ENCODE measurements around the gene KCTD8.
"Not testable (repeated sequence)": the region's sequence is repeated elsewhere in the genome, so short reads cannot be mapped to it uniquely, and the experiment has no call there.

Gene KCTD8

DNA sequence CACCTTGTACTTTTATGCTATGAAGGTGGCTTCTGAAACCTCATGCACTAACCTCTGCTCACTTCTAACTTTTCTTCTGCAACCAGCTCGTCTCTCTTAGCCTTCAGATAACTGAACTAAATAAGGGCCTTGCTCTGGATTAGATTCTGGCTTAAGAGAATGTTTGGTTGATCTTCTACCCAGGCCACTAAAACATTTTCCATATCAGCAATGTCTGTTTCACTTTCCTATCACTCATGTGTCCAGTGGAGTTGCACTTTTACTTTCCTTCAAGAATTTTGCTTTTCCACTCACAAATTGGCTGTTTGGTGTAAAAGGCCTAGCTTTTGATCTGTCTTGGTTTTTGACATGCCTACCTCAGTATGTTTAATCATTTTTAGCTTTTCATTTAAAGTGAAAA lies 105.8 kb downstream of the KCTD8 start:
- in situ Hi-C loops (cut with MboI; ENCODE audit: low sequenced_read_pairs), result no loop called here

DNA sequence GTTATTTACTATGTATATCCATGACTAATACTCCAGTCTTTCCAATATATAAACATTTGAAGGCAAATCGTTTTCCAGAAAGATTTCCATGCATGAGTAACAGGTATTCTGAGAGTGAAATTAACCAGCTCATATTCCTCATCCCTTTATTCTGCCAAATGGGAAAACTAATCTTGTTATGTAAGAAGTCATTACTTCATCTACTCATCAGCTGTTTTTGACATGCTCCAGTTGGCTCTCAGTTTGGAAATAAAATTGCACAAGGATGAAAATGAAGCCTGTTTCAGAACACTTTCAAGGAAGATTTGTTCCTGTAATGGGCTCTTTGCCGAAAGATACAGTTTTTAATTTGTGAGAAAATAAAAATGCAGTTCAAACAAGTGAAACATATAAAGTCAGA lies 121.9 kb downstream of the KCTD8 start:
- in situ Hi-C loops (cut with MboI; ENCODE audit: low sequenced_read_pairs), result no loop called here

DNA sequence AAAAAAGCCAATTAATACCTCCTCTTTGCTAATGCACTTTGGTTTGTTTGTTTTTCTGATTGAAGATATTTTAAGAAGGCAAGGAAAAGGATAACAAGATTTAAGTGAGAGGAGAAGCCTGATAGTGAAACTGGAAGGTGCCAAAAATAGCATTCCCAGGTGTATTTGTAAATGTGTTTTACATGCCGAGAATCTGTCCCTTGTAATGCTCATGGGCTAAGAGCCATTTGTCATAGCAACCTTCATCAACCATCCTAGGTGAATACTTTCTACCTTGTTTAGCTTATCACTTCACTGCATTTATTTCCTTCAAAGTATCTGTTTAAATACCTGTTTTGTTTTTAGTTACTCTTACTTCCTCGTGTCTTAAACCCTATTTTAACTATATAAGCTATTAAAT lies 127.8 kb downstream of the KCTD8 start:
- in situ Hi-C loops (cut with MboI; ENCODE audit: low sequenced_read_pairs), result no loop called here

DNA sequence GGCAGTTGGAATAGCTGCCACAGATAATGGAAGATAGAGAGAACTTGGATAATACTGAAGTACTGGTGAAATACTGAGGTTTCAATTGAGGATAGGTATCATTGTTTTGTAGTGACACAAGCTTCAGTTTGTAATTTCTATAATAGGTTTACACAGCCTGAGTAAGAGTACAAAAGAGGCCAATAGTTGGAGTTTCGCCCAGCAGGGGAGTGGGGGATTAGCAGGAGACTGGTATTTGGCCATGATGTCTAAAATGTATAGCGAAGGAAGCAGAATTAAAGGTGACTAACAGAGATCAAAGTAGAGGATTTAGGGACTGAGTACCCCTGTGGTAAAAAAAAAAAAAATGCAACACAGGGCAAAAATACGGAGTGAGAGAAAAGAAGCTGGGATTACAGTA lies 129.5 kb downstream of the KCTD8 start:
- in situ Hi-C loops (cut with MboI; ENCODE audit: low sequenced_read_pairs), result no loop called here

GRCh38 chr4:44313702-44314101 lies 134.9 kb downstream of the KCTD8 start:
- in situ Hi-C loops (cut with MboI; ENCODE audit: low sequenced_read_pairs), result no loop called here

- in situ Hi-C loops (cut with MboI; ENCODE audit: low sequenced_read_pairs), result no loop called here
Observed at GRCh38 chr4:44287505-44287904, 161.1 kb downstream of the KCTD8 start.

GRCh38 chr4:44279469-44279868 lies 169.1 kb downstream of the KCTD8 start:
- in situ Hi-C loops (cut with MboI; ENCODE audit: low sequenced_read_pairs), result no loop called here

DNA sequence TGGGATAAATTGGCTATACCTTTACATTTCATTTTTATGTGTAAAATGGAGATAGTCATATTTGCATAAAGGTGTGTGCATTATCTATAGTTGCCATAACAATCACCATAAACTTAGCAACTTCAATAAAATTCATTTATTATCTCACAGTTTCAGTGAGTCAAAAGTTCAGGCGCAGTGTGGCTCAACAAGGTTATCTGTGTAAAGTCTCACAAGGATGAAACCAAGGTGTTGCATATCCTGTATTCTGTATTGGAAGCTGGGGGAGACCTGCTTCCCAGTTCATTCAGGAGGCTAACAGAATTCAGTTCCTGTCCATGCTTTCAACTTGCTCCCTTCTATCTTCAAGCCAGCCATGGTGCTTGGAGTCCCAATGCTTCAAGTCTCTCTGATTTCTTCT lies 169.5 kb downstream of the KCTD8 start:
- in situ Hi-C loops (cut with MboI; ENCODE audit: low sequenced_read_pairs), result no loop called here

DNA sequence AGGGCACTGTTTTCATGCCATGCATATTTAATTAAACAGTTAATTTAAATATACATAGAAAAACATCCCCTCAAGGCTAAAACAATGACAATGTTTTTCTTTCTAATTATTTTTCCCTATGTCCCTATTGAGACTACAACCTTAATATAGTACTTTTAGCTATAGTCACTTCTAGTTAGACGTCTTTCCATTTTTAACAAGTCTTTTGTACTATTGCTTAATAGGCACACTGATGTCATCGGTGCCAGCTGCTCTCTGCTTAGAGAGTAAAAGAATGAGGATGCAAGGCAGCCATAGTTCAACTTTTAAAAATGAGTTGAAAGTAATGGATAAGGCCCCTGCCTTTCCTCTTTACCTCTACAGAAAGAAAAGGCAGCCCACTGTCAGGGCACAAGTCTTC lies 191.1 kb downstream of the KCTD8 start:
- in situ Hi-C loops (cut with MboI; ENCODE audit: low sequenced_read_pairs), result no loop called here

- in situ Hi-C loops (cut with MboI; ENCODE audit: low sequenced_read_pairs), result no loop called here
Observed at GRCh38 chr4:44256414-44256813, 192.2 kb downstream of the KCTD8 start.

- in situ Hi-C loops (cut with MboI; ENCODE audit: low sequenced_read_pairs), result no loop called here
Observed at GRCh38 chr4:44237643-44238042, 211.0 kb downstream of the KCTD8 start.

DNA sequence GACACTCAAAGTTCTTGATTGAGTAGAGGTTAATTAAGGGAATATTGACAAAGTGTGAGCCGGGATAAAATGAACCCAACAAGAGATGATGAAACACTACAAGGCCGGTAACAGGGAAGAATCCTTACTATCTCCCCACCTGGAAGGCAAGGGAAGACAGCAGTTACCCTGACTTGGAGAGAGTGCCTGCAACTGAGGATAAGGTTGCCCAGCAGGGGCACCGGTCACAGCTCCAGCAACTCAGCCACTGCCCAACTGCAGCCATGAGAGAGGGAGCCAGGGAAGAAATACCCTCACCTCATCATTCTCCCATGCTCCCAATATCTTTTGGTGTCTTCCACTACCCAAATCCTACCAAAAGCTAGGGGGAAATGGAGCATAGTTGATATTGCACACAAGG lies 212.7 kb downstream of the KCTD8 start:
- in situ Hi-C loops (cut with MboI; ENCODE audit: low sequenced_read_pairs), result no loop called here

- in situ Hi-C loops (cut with MboI; ENCODE audit: low sequenced_read_pairs), result no loop called here
Observed at GRCh38 chr4:44232262-44232661, 216.3 kb downstream of the KCTD8 start.

DNA sequence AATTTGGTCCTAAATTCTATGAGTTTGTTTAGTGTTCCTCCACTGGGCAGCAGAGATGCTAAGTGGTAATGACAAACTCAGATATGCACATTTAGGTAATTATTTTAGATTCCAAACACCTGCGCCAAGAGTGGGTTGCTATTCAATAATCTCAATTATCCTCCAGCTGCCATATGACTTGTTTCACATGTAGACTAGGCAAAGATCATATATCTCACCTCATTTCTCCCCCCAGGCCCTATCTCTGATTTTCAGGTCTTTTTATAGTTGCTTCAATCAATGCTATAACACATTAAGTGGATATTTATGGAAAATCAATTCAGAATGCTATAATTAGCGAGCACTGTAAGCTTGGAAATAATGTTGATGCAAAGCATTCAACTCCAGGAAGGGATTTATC lies 217.6 kb downstream of the KCTD8 start:
- in situ Hi-C loops (cut with MboI; ENCODE audit: low sequenced_read_pairs), result no loop called here

DNA sequence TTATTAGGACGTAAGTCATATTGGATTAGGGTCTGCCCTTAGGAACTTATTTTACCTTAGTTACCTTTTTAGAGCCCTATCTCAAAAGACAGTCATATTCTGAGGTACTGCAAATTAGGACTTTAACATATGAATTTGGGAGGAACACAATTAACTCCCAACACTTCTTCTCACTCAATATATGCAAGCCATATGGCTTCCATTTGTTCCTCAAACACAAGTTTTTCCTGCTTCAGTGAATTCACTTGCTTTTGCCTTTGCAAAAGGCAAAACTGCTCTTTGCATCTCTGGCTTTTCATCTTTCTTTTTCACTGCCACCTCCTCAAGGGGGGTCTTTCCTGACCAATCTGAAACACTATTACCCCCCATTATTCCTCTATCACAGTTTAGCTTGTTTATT lies 220.3 kb downstream of the KCTD8 start:
- in situ Hi-C loops (cut with MboI; ENCODE audit: low sequenced_read_pairs), result no loop called here

GRCh38 chr4:44221407-44221806 lies 227.2 kb downstream of the KCTD8 start:
- in situ Hi-C loops (cut with MboI; ENCODE audit: low sequenced_read_pairs), result no loop called here

GRCh38 chr4:44210750-44211149 lies 237.9 kb downstream of the KCTD8 start:
- in situ Hi-C loops (cut with MboI; ENCODE audit: low sequenced_read_pairs), result no loop called here

- in situ Hi-C loops (cut with MboI; ENCODE audit: low sequenced_read_pairs), result no loop called here
Observed at GRCh38 chr4:44196796-44197195, 251.8 kb downstream of the KCTD8 start.

- in situ Hi-C loops (cut with MboI; ENCODE audit: low sequenced_read_pairs), result no loop called here
Observed at GRCh38 chr4:44194365-44194764, 254.2 kb downstream of the KCTD8 start.

GRCh38 chr4:44186850-44187246 lies 261.8 kb downstream of the KCTD8 start:
- in situ Hi-C loops (cut with MboI; ENCODE audit: low sequenced_read_pairs), result no loop called here

GRCh38 chr4:44186096-44186849 lies 262.3 kb downstream of the KCTD8 start:
- in situ Hi-C loops (cut with MboI; ENCODE audit: low sequenced_read_pairs), result no loop called here

GRCh38 chr4:44181491-44182349 lies 266.9 kb downstream of the KCTD8 start:
- in situ Hi-C loops (cut with MboI; ENCODE audit: low sequenced_read_pairs), result not testable (repeated sequence)
